IMR-90 (cell line): ENCODE data around the gene DUSP14. TPM values are rescaled to one million over a fixed set of nuclear protein-coding genes. Genes with fewer than 3 reads are reported as not detected.

Experiments used
- ATAC-seq: fragments of 200-7000 bp; cut with Tn5 transposase; 2 replicates; pipeline ENCODE4 v1.9.1; 2020; ENCODE audit warnings: low read depth, mild to moderate bottlenecking, moderate library complexity
- BruUV-seq: library from RNA; stranded (reverse); fragments of 400-500 nt; replicated peaks from 2 replicates; lab custom pipeline; 2021; lab: Mats Ljungman, UMichigan
- CTCF ChIA-PET: fragments of 300-600 bp; formaldehyde crosslinking; extraction: SDS; loops from one replicate; lab custom pipeline; 2021; ENCODE audit warnings: antibody characterized with exemption; lab: Yijun Ruan, JAX
- POLR2A ChIA-PET: fragments of 300-600 bp; sonication (Branson Sonifier 250); formaldehyde crosslinking; loops from one replicate; lab custom pipeline; 2022; ENCODE audit warnings: antibody characterized with exemption; ENCODE audit not compliant: unreplicated experiment; lab: Charles Lee
- DNase-seq: peaks from one replicate; pipeline ENCODE4 v3.0.0; 2013
- H2AFZ ChIP-seq: replicated peaks from 2 replicates; pipeline ENCODE3; 2013; ENCODE audit warnings: low read length, mild to moderate bottlenecking; ENCODE audit not compliant: poor library complexity
- H2AK5ac ChIP-seq: 2 replicates; pipeline ENCODE4 v1.6.1; 2013; ENCODE audit warnings: low read depth, low read length, inconsistent platforms
- H2AK9ac ChIP-seq: replicated peaks from 2 replicates; pipeline ENCODE3; 2013; ENCODE audit warnings: mild to moderate bottlenecking, low read depth, low read length, moderate library complexity; ENCODE audit not compliant: poor library complexity
- H2BK120ac ChIP-seq: 2 replicates; pipeline ENCODE4 v1.6.1; 2013; ENCODE audit warnings: low read depth, low read length, inconsistent platforms
- H2BK15ac ChIP-seq: 3 replicates; pipeline ENCODE4 v1.6.1; 2013; ENCODE audit warnings: low read depth, low read length, inconsistent platforms
- H2BK20ac ChIP-seq: 2 replicates; pipeline ENCODE4 v1.6.1; 2013; ENCODE audit warnings: low read depth, mild to moderate bottlenecking, inconsistent platforms, low read length, moderate library complexity
- H2BK5ac ChIP-seq: 2 replicates; pipeline ENCODE4 v1.6.1; 2013; ENCODE audit warnings: mild to moderate bottlenecking, low read depth, low read length, inconsistent platforms; ENCODE audit not compliant: poor library complexity, severe bottlenecking
- H3K14ac ChIP-seq: replicated peaks from 2 replicates; pipeline ENCODE4 v1.6.1; 2013; ENCODE audit warnings: low read depth, low read length, inconsistent platforms
- H3K18ac ChIP-seq: 2 replicates; pipeline ENCODE4 v1.6.1; 2013; ENCODE audit warnings: low read depth, low read length, control low read depth
- H3K23ac ChIP-seq: 2 replicates; pipeline ENCODE4 v1.6.1; 2013; ENCODE audit warnings: low read depth, low read length, inconsistent platforms
- H3K27ac ChIP-seq: 2 replicates; pipeline ENCODE4 v1.5.1; 2013; ENCODE audit warnings: mild to moderate bottlenecking, control low read depth, low read length; ENCODE audit not compliant: insufficient read depth
- H3K27me3 ChIP-seq: 2 replicates; pipeline ENCODE4 v1.6.1; 2013; ENCODE audit warnings: low read length; ENCODE audit not compliant: control insufficient read depth, insufficient read depth
- H3K36me3 ChIP-seq: 2 replicates; pipeline ENCODE4 v1.6.1; 2013; ENCODE audit warnings: low read length, mixed read lengths; ENCODE audit not compliant: control insufficient read depth, insufficient read depth
- H3K4ac ChIP-seq: 2 replicates; pipeline ENCODE4 v1.6.1; 2013; ENCODE audit warnings: low read depth, low read length, inconsistent platforms
- H3K4me1 ChIP-seq: 2 replicates; pipeline ENCODE4 v1.6.1; 2013; ENCODE audit warnings: low read length, mixed read lengths; ENCODE audit not compliant: control insufficient read depth, insufficient read depth
- H3K4me2 ChIP-seq: 2 replicates; pipeline ENCODE4 v1.6.1; 2013; ENCODE audit warnings: low read depth, mild to moderate bottlenecking, control low read depth, low read length, moderate library complexity
- H3K4me3 ChIP-seq: 2 replicates; pipeline ENCODE4 v1.5.1; 2013; ENCODE audit warnings: low read depth, mild to moderate bottlenecking, control low read depth, low read length, moderate library complexity; ENCODE audit not compliant: insufficient read depth
- H3K56ac ChIP-seq: 2 replicates; pipeline ENCODE4 v1.6.1; 2013; ENCODE audit warnings: low read length, inconsistent platforms; ENCODE audit not compliant: insufficient read depth; ENCODE audit errors: extremely low read depth
- H3K79me1 ChIP-seq, 2 experiments: 2 replicates each; pipeline ENCODE4 v1.6.1; 2013; ENCODE audit warnings: low read length in 2 of 2, inconsistent platforms in 1 of 2, low read depth in 1 of 2
- H3K9ac ChIP-seq: 2 replicates; pipeline ENCODE4 v1.6.1; 2013; ENCODE audit warnings: low read depth, low read length, control low read depth
- H3K9me1 ChIP-seq: 2 replicates; pipeline ENCODE4 v1.6.1; 2013; ENCODE audit warnings: low read length, inconsistent platforms; ENCODE audit not compliant: insufficient read depth
- H3K9me3 ChIP-seq: 2 replicates; pipeline ENCODE4 v1.6.1; 2013; ENCODE audit warnings: low read length; ENCODE audit not compliant: control insufficient read depth, insufficient read depth
- H4K20me1 ChIP-seq: 2 replicates; pipeline ENCODE4 v1.6.1; 2013; ENCODE audit warnings: low read length, inconsistent platforms; ENCODE audit not compliant: insufficient read depth
- H4K5ac ChIP-seq: 2 replicates; pipeline ENCODE4 v1.6.1; 2013; ENCODE audit warnings: mild to moderate bottlenecking, low read depth, low read length, control low read depth
- H4K8ac ChIP-seq, 2 experiments: 2 replicates each; pipeline ENCODE4 v1.6.1; 2013; ENCODE audit warnings: low read depth in 2 of 2, low read length in 2 of 2, control low read depth in 1 of 2, inconsistent platforms in 1 of 2
- H4K91ac ChIP-seq: 2 replicates; pipeline ENCODE4 v1.6.1; 2013; ENCODE audit warnings: low read depth, low read length, inconsistent platforms; ENCODE audit not compliant: insufficient read depth
- CEBPB ChIP-seq: IDR thresholded peaks from 2 replicates; pipeline ENCODE4 v1.6.1; 2012; ENCODE audit warnings: low read depth, low read length, improper control_type of control experiment
- CHD1 ChIP-seq: IDR thresholded peaks from 2 replicates; pipeline ENCODE4 v1.6.1; 2012; ENCODE audit warnings: low read depth, low read length, improper control_type of control experiment
- CTCF ChIP-seq: conservative IDR thresholded peaks from 2 replicates; pipeline ENCODE4 v1.5.1; 2012; ENCODE audit warnings: mild to moderate bottlenecking, low read depth, low read length, improper control_type of control experiment
- ELK1 ChIP-seq: fragments of 150-350 bp; IDR thresholded peaks from 2 replicates; pipeline ENCODE4 v1.6.1; 2016; ENCODE audit warnings: low read depth, mild to moderate bottlenecking, low read length, moderate library complexity, borderline replicate concordance
- FOS ChIP-seq: fragments of 150-350 bp; IDR thresholded peaks from 2 replicates; pipeline ENCODE4 v1.6.1; 2016; ENCODE audit warnings: low read depth, low read length
- MAFK ChIP-seq: IDR thresholded peaks from 2 replicates; pipeline ENCODE4 v1.6.1; 2012; ENCODE audit warnings: low read depth, low read length, improper control_type of control experiment
- MAZ ChIP-seq: IDR thresholded peaks from 2 replicates; pipeline ENCODE4 v1.6.1; 2012; ENCODE audit warnings: low read depth, mild to moderate bottlenecking, low read length, improper control_type of control experiment, moderate library complexity, borderline replicate concordance
- MXI1 ChIP-seq: IDR thresholded peaks from 2 replicates; pipeline ENCODE4 v1.6.1; 2012; ENCODE audit warnings: low read depth, mild to moderate bottlenecking, low read length, moderate library complexity, borderline replicate concordance
- NFE2L2 ChIP-seq: fragments of 150-350 bp; IDR thresholded peaks from 2 replicates; pipeline ENCODE4 v1.6.1; 2016; ENCODE audit warnings: low read depth, mild to moderate bottlenecking, low read length
- WGBS, 2 experiments: methylation state at CpG; one replicate each; pipeline versions ENCODE4 v1.1.5 to v1.1.7; 2013; ENCODE audit warnings: missing lambda C conversion rate in 2 of 2; ENCODE audit not compliant: insufficient read length in 1 of 2; ENCODE audit errors: extremely low coverage in 2 of 2; 5-methylcytosine and 5-hydroxymethylcytosine counted together
- dilution Hi-C: fragments of 300-500 bp; cut with HindIII; formaldehyde crosslinking; loops from one replicate; pipeline ENCODE4 v1.14.3; 2018; ENCODE audit warnings: low sequenced_read_pairs; ENCODE audit not compliant: unreplicated experiment
- in situ Hi-C: fragments of 300-500 bp; cut with MboI; formaldehyde crosslinking; loops from 3 replicates; pipeline ENCODE4 v1.14.3; 2019; ENCODE audit warnings: low sequenced_read_pairs, inconsistent platforms, mixed read lengths
- intact Hi-C: fragments of 100-400 bp; cut with micrococcal nuclease; formaldehyde crosslinking; loops from 2 replicates; pipeline ENCODE4 v1.10.0; 2022
- polyA plus RNA-seq, 3 experiments: library from polyadenylated mRNA; depleted of rRNA; stranded (reverse); fragments of >200 nt; gene quantifications; 2 replicates each; pipeline ENCODE4 v1.2.3, GENCODE V29; 2012; ENCODE audit warnings: low replicate concordance in 1 of 3
- total RNA-seq: library from RNA; depleted of rRNA; stranded (reverse); fragments of >200 nt; gene quantifications from 2 replicates; pipeline ENCODE4 v1.2.3, GENCODE V29; 2012

Gene DUSP14
- total and polyA plus RNA-seq, 2 of the 4 experiments (the other 2 are of a cell fraction): 97.5 to 127 TPM

- peaks cover 6% of the 10 kb centered on the region; the same call in 1 of the 2 replicates for H4K20me1 ChIP-seq
- no peak for TF ChIP-seq CHD1
- TF ChIP-seq MXI1: peak; percentile 54; the same call in 1 of the 2 replicates
- no peak; the same call in 1 of the 2 replicates for TF ChIP-seq FOS
- TF ChIP-seq CEBPB: no peak
- no peak for TF ChIP-seq NFE2L2
- no peak for TF ChIP-seq ELK1
- no peak for TF ChIP-seq MAFK
- TF ChIP-seq CTCF: no peak
- TF ChIP-seq MAZ: no peak
- peaks cover 10% of the 10 kb centered on the region for H3K4me1 ChIP-seq
- BruUV-seq: no TSS peak
- peak overlapping the region; percentile 66; the same call in 1 of the 2 replicates for H3K14ac ChIP-seq
- POLR2A ChIA-PET: no interaction called here
- no peak overlapping the region for H3K27ac ChIP-seq
- no peak overlapping the region for H3K9ac ChIP-seq
- H2AK9ac ChIP-seq: no peak overlapping the region
- ATAC-seq (peak; percentile 76), DNase-seq (peak; percentile 67)
- CTCF ChIA-PET: no interaction called here
- H3K9me3 ChIP-seq: no peaks in the 10 kb centered on the region
- intact Hi-C loops (no loop called here), in situ Hi-C loops (no loop called here), dilution Hi-C loops (no loop called here)
- no peak overlapping the region for H4K5ac ChIP-seq
- no peak overlapping the region for H4K91ac ChIP-seq
- H2BK20ac ChIP-seq: peak overlapping the region; percentile 8; the same call in 1 of the 2 replicates
- no peak overlapping the region for H3K4me2 ChIP-seq
- peak overlapping the region; percentile 32 for H2BK5ac ChIP-seq
- no peak overlapping the region for H4K8ac ChIP-seq
- no peak overlapping the region for H3K23ac ChIP-seq
- peaks cover 12% of the 10 kb centered on the region for H3K36me3 ChIP-seq
- H3K18ac ChIP-seq: no peak overlapping the region
- no peak overlapping the region for H2AFZ ChIP-seq
- H3K27me3 ChIP-seq: no peaks in the 10 kb centered on the region
- H3K56ac ChIP-seq: no peak overlapping the region
- H3K79me1 ChIP-seq: peaks cover 3 to 30% of the 10 kb centered on the region in 2 experiments; a peak in 2 of 4 replicates
- H2BK120ac ChIP-seq: no peak overlapping the region
- H2BK15ac ChIP-seq: no peak overlapping the region
- peaks cover 7% of the 10 kb centered on the region for H3K9me1 ChIP-seq
- no peak overlapping the region for H3K4me3 ChIP-seq
- no CpG with 5 or more reads among the region's 4 CpGs for WGBS, 2 experiments
- H3K4ac ChIP-seq: peak overlapping the region; percentile 28; the same call in 1 of the 2 replicates
- H2AK5ac ChIP-seq: peak overlapping the region; percentile 18; the same call in 1 of the 2 replicates
Measured at GRCh38 chr17:37530420-37530819, 40.7 kb downstream of the DUSP14 start.
